ENCODE results near the gene SLC6A4. TPM values are rescaled to one million over a fixed set of nuclear protein-coding genes. Genes with fewer than 3 reads are reported as not detected.
"Not testable (repeated sequence)": the region's sequence is repeated elsewhere in the genome, so short reads cannot be mapped to it uniquely, and the experiment has no call there.

SLC6A4 gene
- total and polyA plus RNA-seq, 2 donors from 2014 or later: 0.94 to 1.1 TPM

- no peaks in the 10 kb centered on the region for H3K27me3 ChIP-seq (ENCODE audit: control insufficient read depth, insufficient read depth, low read length)
- H3K27ac ChIP-seq (ENCODE audit: low read depth in 2 of 2, low read length in 2 of 2): no peak overlapping the region
- H3K4me1 ChIP-seq (ENCODE audit: control insufficient read depth in 2 of 3, insufficient read depth in 2 of 3, low read depth in 1 of 3, low read length in 3 of 3): no peaks in the 10 kb centered on the region
- peaks cover 0 to 7% (median 1%) of the 10 kb centered on the region in 3 donors for H3K9me3 ChIP-seq (ENCODE audit: control insufficient read depth in 2 of 3, insufficient read depth in 1 of 3, low read length in 3 of 3)
- peaks cover 0 to 2% (median 0%) of the 10 kb centered on the region in 3 donors for H3K36me3 ChIP-seq (ENCODE audit: control insufficient read depth in 2 of 3, insufficient read depth in 3 of 3, low read length in 3 of 3)
- H3K9ac ChIP-seq (ENCODE audit: low read length in 3 of 3): no peak overlapping the region
- FAIRE-seq: no peak
- no peak for TF ChIP-seq CTCF (IDR thresholded peaks at IDR 0.05; ENCODE audit: borderline replicate concordance, extremely low read depth, insufficient read depth)
- no peak overlapping the region for H3K4me3 ChIP-seq (ENCODE audit: low read length in 3 of 3)
- no peak for DNase-seq
- intact Hi-C loops (cut with DNase I): no loop called here
Measured at GRCh38 chr17:30155389-30155788, 80.1 kb downstream of the SLC6A4 start.

GRCh38 chr17:30153463-30153862 lies 82.0 kb downstream of the SLC6A4 start:
- Histone ChIP-seq H3K9me3 (ENCODE audit: control insufficient read depth in 2 of 3, insufficient read depth in 1 of 3, low read length in 3 of 3) (peaks cover 0 to under 1% (median 0%) of the 10 kb centered on the region in 3 donors), H3K27ac (ENCODE audit: low read depth in 2 of 2, low read length in 2 of 2) (no peak overlapping the region), H3K36me3 (ENCODE audit: control insufficient read depth in 2 of 3, insufficient read depth in 3 of 3, low read length in 3 of 3) (peaks cover 0 to 2% (median 0%) of the 10 kb centered on the region in 3 donors), H3K9ac (ENCODE audit: low read length in 3 of 3) (no peak overlapping the region), H3K4me1 (ENCODE audit: control insufficient read depth in 2 of 3, insufficient read depth in 2 of 3, low read depth in 1 of 3, low read length in 3 of 3) (no peaks in the 10 kb centered on the region), H3K4me3 (ENCODE audit: low read length in 3 of 3) (no peak overlapping the region), H3K27me3 (ENCODE audit: control insufficient read depth, insufficient read depth, low read length) (no peaks in the 10 kb centered on the region)
- intact Hi-C loops (cut with DNase I): no loop called here
- DNase-seq: no peak
- no peak for TF ChIP-seq CTCF (IDR thresholded peaks at IDR 0.05; ENCODE audit: borderline replicate concordance, extremely low read depth, insufficient read depth)
- no peak for FAIRE-seq

GRCh38 chr17:30151471-30151870 lies 84.0 kb downstream of the SLC6A4 start:
- Histone ChIP-seq H3K9ac (ENCODE audit: low read length in 3 of 3) (no peak overlapping the region), H3K27ac (ENCODE audit: low read depth in 2 of 2, low read length in 2 of 2) (no peak overlapping the region), H3K4me1 (ENCODE audit: control insufficient read depth in 2 of 3, insufficient read depth in 2 of 3, low read depth in 1 of 3, low read length in 3 of 3) (no peaks in the 10 kb centered on the region), H3K4me3 (ENCODE audit: low read length in 3 of 3) (no peak overlapping the region), H3K9me3 (ENCODE audit: control insufficient read depth in 2 of 3, insufficient read depth in 1 of 3, low read length in 3 of 3) (no peaks in the 10 kb centered on the region), H3K27me3 (ENCODE audit: control insufficient read depth, insufficient read depth, low read length) (no peaks in the 10 kb centered on the region), H3K36me3 (ENCODE audit: control insufficient read depth in 2 of 3, insufficient read depth in 3 of 3, low read length in 3 of 3) (peaks cover 0 to 2% (median 0%) of the 10 kb centered on the region in 3 donors)
- intact Hi-C loops (cut with DNase I): no loop called here
- FAIRE-seq (no peak), DNase-seq (no peak)
- TF ChIP-seq CTCF (IDR thresholded peaks at IDR 0.05; ENCODE audit: borderline replicate concordance, extremely low read depth, insufficient read depth): no peak

GRCh38 chr17:30148376-30148775 lies 87.1 kb downstream of the SLC6A4 start:
- Histone ChIP-seq H3K27ac (ENCODE audit: low read depth in 2 of 2, low read length in 2 of 2) (no peak overlapping the region), H3K9me3 (ENCODE audit: control insufficient read depth in 2 of 3, insufficient read depth in 1 of 3, low read length in 3 of 3) (no peaks in the 10 kb centered on the region), H3K36me3 (ENCODE audit: control insufficient read depth in 2 of 3, insufficient read depth in 3 of 3, low read length in 3 of 3) (no peaks in the 10 kb centered on the region), H3K27me3 (ENCODE audit: control insufficient read depth, insufficient read depth, low read length) (no peaks in the 10 kb centered on the region), H3K4me1 (ENCODE audit: control insufficient read depth in 2 of 3, insufficient read depth in 2 of 3, low read depth in 1 of 3, low read length in 3 of 3) (no peaks in the 10 kb centered on the region), H3K4me3 (ENCODE audit: low read length in 3 of 3) (no peak overlapping the region), H3K9ac (ENCODE audit: low read length in 3 of 3) (no peak overlapping the region)
- TF ChIP-seq CTCF (IDR thresholded peaks at IDR 0.05; ENCODE audit: borderline replicate concordance, extremely low read depth, insufficient read depth): no peak
- no peak for DNase-seq
- FAIRE-seq: no peak
- intact Hi-C loops (cut with DNase I): no loop called here

GRCh38 chr17:30147860-30148259 lies 87.6 kb downstream of the SLC6A4 start:
- H3K4me1 ChIP-seq (ENCODE audit: control insufficient read depth in 2 of 3, insufficient read depth in 2 of 3, low read depth in 1 of 3, low read length in 3 of 3); DNase-seq; H3K27me3 ChIP-seq (ENCODE audit: control insufficient read depth, insufficient read depth, low read length); H3K27ac ChIP-seq (ENCODE audit: low read depth in 2 of 2, low read length in 2 of 2); FAIRE-seq; H3K9me3 ChIP-seq (ENCODE audit: control insufficient read depth in 2 of 3, insufficient read depth in 1 of 3, low read length in 3 of 3); H3K4me3 ChIP-seq (ENCODE audit: low read length in 3 of 3); H3K36me3 ChIP-seq (ENCODE audit: control insufficient read depth in 2 of 3, insufficient read depth in 3 of 3, low read length in 3 of 3); intact Hi-C loops (cut with DNase I); H3K9ac ChIP-seq (ENCODE audit: low read length in 3 of 3): not testable (repeated sequence)
